HG02763 (cell line): Measurements from ENCODE around the gene MAEA.
"Not testable (repeated sequence)": the region's sequence is repeated elsewhere in the genome, so short reads cannot be mapped to it uniquely, and the experiment has no call there.

Experiments
- ATAC-seq: cut with Tn5 transposase; IDR thresholded peaks from one replicate; pipeline ENCODE4 v1.9.1; 2021; ENCODE audit warnings: mild to moderate bottlenecking, moderate library complexity; ENCODE audit not compliant: unreplicated experiment

MAEA gene

GRCh38 chr4:1318488-1319213, 29.0 kb downstream of the MAEA start:
- ATAC-seq = no peak

- no peak for ATAC-seq
Measured at GRCh38 chr4:1321486-1321885, 31.8 kb downstream of the MAEA start.

GRCh38 chr4:1321946-1322650, 32.4 kb downstream of the MAEA start:
- no peak for ATAC-seq

GRCh38 chr4:1323280-1323634, 33.6 kb downstream of the MAEA start:
- ATAC-seq = no peak

GRCh38 chr4:1323635-1324442, 34.1 kb downstream of the MAEA start:
- ATAC-seq = no peak

- not testable (repeated sequence) for ATAC-seq
Measured at GRCh38 chr4:1324443-1325175, 34.9 kb downstream of the MAEA start.

GRCh38 chr4:1325176-1325480, 35.4 kb downstream of the MAEA start:
- no peak for ATAC-seq

GRCh38 chr4:1325681-1326635, 36.3 kb downstream of the MAEA start:
- ATAC-seq = no peak

- no peak for ATAC-seq
Measured at GRCh38 chr4:1326751-1327525, 37.2 kb downstream of the MAEA start.

GRCh38 chr4:1327526-1328266, 38.0 kb downstream of the MAEA start:
- no peak for ATAC-seq

GRCh38 chr4:1328267-1329155, 38.8 kb downstream of the MAEA start:
- ATAC-seq = no peak

- ATAC-seq = no peak
Measured at GRCh38 chr4:1329408-1330371, 40.0 kb downstream of the MAEA start.

GRCh38 chr4:1330761-1331590, 41.3 kb downstream of the MAEA start:
- no peak for ATAC-seq

- ATAC-seq = no peak
Measured at GRCh38 chr4:1331591-1332353, 42.1 kb downstream of the MAEA start.

- no peak for ATAC-seq
Measured at GRCh38 chr4:1332686-1333085, 43.0 kb downstream of the MAEA start.
